Measurements from ENCODE around the gene NUP50.

The NUP50 gene

DNA sequence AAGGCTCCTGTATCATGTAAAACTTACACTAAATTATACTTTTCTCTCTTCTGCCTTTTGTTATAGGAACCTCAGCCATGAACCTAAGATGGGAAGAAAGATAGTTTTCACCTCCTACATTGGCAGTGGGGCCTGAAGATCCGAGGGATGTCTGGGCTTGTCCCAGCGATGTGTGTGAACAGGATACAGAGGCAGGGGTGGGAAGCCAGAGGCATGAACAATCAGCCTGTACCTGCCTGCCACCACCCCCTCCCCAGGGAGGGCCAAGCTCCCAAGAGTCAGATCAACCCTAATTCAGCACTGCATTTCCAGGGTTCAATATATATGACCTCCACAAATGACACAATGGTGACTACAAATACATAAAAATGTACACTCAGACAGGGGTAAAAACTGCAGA is 67.6 kb downstream of the NUP50 start:
- Histone ChIP-seq H3K36me3 (ENCODE audit: control insufficient read depth, insufficient read depth, low read length) (no peaks in the 10 kb centered on the region), H3K4me3 (ENCODE audit: low read length) (no peak overlapping the region), H3K4me1 (ENCODE audit: control insufficient read depth, insufficient read depth, low read length) (peaks cover 12% of the 10 kb centered on the region), H3K27me3 (ENCODE audit: control insufficient read depth, insufficient read depth, low read length) (no peaks in the 10 kb centered on the region), H3K9ac (ENCODE audit: low read length) (no peak overlapping the region), H3K9me3 (ENCODE audit: control insufficient read depth, low read length) (no peaks in the 10 kb centered on the region)

DNA sequence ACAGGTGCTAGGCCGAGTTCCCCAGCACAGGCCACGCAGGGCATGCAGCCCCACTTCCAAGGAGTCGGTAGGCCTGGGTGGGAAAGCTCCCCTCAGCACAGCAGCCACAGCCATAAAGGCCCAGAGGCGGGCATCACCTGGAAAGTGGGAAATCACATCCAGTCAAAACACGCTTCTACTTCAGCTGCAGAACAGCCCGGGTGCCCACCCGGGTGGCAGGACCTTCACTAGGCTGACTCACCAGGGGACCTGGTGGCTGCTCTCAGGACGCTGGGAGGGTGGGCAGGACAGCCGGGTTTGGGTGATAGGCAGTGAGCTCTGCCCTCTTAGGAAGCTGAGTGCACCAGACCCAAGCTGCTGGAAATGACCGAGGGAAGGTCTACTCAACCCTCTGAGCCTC is 69.7 kb downstream of the NUP50 start:
- no peaks in the 10 kb centered on the region for H3K4me1 ChIP-seq (ENCODE audit: control insufficient read depth, insufficient read depth, low read length)
- H3K27me3 ChIP-seq (ENCODE audit: control insufficient read depth, insufficient read depth, low read length), result no peaks in the 10 kb centered on the region
- no peaks in the 10 kb centered on the region for H3K9me3 ChIP-seq (ENCODE audit: control insufficient read depth, low read length)
- H3K36me3 ChIP-seq (ENCODE audit: control insufficient read depth, insufficient read depth, low read length), result no peaks in the 10 kb centered on the region
- H3K4me3 ChIP-seq (ENCODE audit: low read length), result no peak overlapping the region
- H3K9ac ChIP-seq (ENCODE audit: low read length), result no peak overlapping the region

DNA sequence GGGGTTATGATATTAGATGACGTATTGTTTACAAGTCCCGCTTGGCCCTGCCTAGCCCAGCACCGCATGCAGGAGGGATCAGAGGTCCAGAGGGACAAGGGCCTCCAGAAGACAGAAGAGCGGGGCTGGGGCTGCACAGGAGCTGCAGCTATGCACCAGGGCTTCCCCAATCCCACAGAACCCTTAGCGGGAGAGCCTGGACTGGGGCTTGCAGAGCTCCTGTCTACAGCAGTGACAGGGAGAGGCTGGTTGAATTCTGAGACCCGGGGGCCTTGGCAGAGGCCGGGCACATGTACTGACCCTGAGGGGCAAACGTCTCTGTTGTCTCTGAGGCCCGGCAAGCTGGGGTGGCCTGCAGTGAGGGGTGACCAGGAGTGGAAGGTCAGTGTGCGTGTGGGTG is 70.1 kb downstream of the NUP50 start:
- H3K27me3 ChIP-seq (ENCODE audit: control insufficient read depth, insufficient read depth, low read length), result no peaks in the 10 kb centered on the region
- no peaks in the 10 kb centered on the region for H3K36me3 ChIP-seq (ENCODE audit: control insufficient read depth, insufficient read depth, low read length)
- H3K4me1 ChIP-seq (ENCODE audit: control insufficient read depth, insufficient read depth, low read length), result no peaks in the 10 kb centered on the region
- no peak overlapping the region for H3K4me3 ChIP-seq (ENCODE audit: low read length)
- H3K9ac ChIP-seq (ENCODE audit: low read length), result no peak overlapping the region
- H3K9me3 ChIP-seq (ENCODE audit: control insufficient read depth, low read length), result no peaks in the 10 kb centered on the region

DNA sequence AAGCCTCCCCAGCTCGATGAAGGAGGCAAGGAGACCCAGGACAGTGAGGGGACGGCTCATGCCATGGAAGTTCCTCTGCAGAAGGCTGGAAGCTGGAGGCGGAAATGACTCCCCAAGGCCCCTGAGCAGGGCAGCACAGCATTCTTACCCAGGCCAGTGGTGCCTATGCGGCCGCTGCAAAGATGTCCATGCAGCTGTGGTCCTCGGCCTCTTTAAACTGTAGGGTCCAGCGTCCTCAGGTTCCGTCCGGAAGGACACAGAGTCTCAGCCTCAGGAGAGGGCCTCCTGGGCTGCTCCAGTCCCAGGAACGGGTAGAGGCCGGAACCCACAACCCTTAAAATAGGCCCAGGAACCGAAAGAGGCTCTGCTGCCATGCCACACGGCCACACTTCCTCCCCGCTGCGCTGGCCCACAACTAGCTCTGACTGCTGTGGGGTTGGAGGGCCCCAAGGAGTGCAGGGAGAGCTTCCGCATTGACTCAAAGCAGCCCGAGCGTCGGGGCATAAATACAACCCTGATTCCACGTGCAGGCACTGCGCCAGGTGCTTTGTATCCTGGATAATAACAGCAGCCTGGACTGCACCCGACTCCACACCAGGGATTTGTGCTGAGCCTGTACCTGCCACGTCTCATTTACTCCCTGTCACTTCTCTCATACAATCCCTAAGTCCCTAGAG is 71.5 kb downstream of the NUP50 start:
- Histone ChIP-seq H3K9ac (ENCODE audit: low read length) (no peak overlapping the region), H3K4me3 (ENCODE audit: low read length) (no peak overlapping the region), H3K9me3 (ENCODE audit: control insufficient read depth, low read length) (no peaks in the 10 kb centered on the region), H3K27me3 (ENCODE audit: control insufficient read depth, insufficient read depth, low read length) (no peaks in the 10 kb centered on the region), H3K36me3 (ENCODE audit: control insufficient read depth, insufficient read depth, low read length) (no peaks in the 10 kb centered on the region), H3K4me1 (ENCODE audit: control insufficient read depth, insufficient read depth, low read length) (peaks cover 13% of the 10 kb centered on the region)

DNA sequence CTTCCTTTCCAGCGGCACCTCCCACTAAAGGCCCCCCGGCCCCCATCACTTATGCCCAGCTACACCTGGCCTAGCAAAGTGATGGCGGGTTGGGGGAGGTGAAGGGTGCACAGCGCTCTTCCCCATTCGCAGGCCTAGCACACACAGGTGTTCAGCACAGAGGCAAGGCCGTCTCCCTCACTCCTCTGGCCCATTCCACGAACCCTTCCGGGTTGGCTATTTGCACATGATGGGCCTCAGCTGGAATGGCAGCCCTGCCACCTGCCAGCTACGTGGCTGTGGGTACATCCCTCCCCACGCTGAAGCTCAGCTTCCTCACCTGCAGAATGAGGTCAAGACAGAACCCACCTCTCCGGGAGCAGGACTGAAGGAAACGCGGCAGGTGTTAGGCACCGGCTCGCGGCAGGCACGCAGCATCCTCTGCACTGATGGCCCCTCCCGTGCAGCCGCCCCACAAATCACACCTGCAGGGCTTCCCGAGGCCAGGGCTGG is 72.2 kb downstream of the NUP50 start:
- Histone ChIP-seq H3K9me3 (ENCODE audit: control insufficient read depth, low read length) (no peaks in the 10 kb centered on the region), H3K9ac (ENCODE audit: low read length) (peak overlapping the region; percentile 12), H3K4me1 (ENCODE audit: control insufficient read depth, insufficient read depth, low read length) (peaks cover 13% of the 10 kb centered on the region), H3K27me3 (ENCODE audit: control insufficient read depth, insufficient read depth, low read length) (no peaks in the 10 kb centered on the region), H3K36me3 (ENCODE audit: control insufficient read depth, insufficient read depth, low read length) (no peaks in the 10 kb centered on the region), H3K4me3 (ENCODE audit: low read length) (no peak overlapping the region)

DNA sequence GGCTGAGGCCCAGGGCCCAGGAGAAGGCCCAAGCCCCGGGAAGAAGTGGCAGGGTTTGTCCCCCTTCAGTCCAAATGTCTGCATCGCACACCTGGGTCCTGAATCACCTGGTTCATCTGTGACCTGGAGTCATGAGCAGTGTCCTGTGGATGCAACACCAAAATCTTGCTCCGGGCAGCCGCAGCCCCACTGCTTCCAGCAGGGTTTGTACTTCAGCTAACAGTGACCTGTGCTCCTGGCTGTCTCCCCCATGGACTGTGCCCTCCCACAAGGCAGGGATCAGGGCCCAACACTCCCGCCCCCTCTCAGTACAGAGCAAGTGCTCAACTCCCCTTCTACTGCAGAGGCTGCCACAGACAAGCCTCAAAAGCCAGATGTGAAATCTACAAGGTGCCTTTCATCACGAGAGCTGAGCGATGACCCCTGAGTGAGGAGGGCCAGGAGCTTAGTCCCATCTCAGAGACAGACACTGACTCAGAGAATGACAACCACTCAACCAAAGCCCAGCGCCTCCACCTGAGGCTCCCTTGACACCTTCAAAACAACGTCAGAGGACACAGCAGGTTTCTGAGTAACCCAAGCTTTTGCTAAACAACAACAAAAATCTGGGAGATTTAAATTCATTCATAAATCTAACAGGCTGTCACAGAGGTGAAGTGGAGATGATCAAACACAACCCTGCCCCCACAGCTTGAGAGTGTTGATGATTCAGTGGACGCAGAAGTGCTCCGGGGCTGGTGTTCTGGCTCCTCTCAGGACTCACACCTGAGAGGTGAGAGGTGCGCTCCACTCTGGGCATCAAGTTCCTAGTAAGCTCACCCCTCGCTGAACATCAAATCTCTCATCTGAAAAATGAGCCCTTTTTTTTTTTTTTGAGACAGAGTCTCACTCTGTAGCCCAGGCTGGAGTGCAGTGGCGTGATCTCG is 73.6 kb downstream of the NUP50 start:
- H3K4me3 ChIP-seq (ENCODE audit: low read length), result no peak overlapping the region
- H3K36me3 ChIP-seq (ENCODE audit: control insufficient read depth, insufficient read depth, low read length), result no peaks in the 10 kb centered on the region
- no peak overlapping the region for H3K9ac ChIP-seq (ENCODE audit: low read length)
- no peaks in the 10 kb centered on the region for H3K9me3 ChIP-seq (ENCODE audit: control insufficient read depth, low read length)
- no peaks in the 10 kb centered on the region for H3K27me3 ChIP-seq (ENCODE audit: control insufficient read depth, insufficient read depth, low read length)
- peaks cover 25% of the 10 kb centered on the region for H3K4me1 ChIP-seq (ENCODE audit: control insufficient read depth, insufficient read depth, low read length)

Measured in mucosa of stomach (tissue), 1 donor.